GM12874 (cell line): ENCODE results near the gene MVB12A.

Source experiments
- CTCF ChIP-seq: IDR thresholded peaks from 2 replicates; pipeline ENCODE4 v1.5.1; 2011; ENCODE audit warnings: low read depth, mild to moderate bottlenecking, control low read depth, low read length, moderate library complexity; ENCODE audit not compliant: insufficient read depth

The MVB12A gene

GRCh38 chr19:17435218-17435617, 15.4 kb downstream of the MVB12A start:
- TF ChIP-seq CTCF, result no peak

DNA sequence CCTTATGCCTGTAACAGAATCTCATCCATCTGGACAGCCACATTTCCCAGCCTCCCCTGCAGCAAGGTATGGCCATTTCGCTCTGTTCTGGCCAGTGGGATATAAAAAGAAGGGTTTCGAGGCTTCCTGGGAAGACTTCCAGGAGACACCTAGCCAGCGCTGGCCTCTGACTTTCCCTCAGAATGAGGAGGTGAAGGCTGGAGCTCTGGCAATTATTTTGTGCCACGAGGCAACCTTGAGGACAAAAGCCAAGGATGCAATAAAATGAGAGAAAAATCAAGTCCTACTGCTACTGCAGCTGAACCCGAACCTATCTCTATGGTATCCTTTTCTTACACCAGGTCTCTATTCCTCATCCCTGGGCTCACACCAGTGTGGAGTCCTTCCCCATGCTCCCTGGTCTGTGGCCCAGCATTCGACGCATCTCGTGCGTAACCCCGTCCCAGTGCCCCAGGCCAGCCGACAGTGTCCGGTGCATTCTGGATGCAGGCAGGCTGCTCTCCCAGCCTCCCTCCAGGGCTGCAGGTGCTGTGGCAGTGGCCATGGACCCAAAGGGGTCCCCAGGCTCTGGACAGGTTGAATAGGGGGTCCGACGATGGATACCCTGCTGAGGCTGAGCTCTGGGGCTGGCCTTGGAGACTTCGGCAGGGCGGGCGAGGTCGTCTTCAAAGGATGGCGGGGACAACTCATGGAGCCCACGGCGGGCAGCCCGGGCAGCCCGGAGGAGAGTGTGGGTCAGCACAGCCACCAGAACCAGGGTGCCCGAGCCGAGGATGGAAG, 16.4 kb downstream of the MVB12A start:
- no peak for TF ChIP-seq CTCF

DNA sequence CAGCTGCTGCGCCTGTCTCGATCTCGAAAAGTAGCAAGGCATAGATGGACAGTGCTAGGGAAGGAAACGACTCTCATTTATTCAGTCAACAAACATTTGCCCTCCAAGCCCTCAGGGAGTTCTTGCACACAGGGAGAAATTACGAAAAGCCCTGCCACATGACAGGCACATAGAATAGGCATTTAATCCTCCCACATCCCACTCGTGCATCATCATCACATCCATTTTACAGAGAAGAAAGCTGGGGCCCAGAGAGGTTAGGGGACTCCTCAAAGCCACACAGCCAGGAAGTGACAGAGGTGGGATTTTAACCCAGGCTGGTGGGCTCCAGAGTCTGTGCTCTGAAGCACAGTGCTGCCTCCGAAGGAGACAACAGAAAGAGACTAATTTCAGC, 17.0 kb downstream of the MVB12A start:
- no peak for TF ChIP-seq CTCF

GRCh38 chr19:17441241-17442021, 21.6 kb downstream of the MVB12A start:
- peak; percentile 55 for TF ChIP-seq CTCF

GRCh38 chr19:17445526-17446165, 25.8 kb downstream of the MVB12A start:
- no peak for TF ChIP-seq CTCF

DNA sequence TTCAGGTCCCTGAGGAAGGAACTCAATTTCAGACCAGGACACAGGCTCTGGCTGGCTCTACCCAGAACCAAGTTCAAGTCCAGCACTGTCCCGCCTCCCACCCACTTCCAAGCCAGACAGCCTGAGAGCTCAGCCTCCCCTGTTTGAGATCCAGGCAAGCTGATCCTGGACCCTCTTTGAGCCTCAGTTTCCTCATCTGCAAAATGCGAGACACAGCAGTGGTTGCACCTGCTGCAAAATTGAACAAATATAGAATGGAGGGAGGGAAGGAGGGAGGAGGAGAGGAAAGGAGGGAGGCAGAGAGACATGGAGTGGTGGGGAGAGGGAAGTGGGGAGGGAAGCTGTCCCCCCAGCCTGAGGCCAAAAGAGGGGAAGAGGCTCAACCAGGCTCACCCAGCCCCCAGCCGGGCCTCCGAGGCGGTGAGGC, 27.9 kb downstream of the MVB12A start:
- TF ChIP-seq CTCF, result no peak

DNA sequence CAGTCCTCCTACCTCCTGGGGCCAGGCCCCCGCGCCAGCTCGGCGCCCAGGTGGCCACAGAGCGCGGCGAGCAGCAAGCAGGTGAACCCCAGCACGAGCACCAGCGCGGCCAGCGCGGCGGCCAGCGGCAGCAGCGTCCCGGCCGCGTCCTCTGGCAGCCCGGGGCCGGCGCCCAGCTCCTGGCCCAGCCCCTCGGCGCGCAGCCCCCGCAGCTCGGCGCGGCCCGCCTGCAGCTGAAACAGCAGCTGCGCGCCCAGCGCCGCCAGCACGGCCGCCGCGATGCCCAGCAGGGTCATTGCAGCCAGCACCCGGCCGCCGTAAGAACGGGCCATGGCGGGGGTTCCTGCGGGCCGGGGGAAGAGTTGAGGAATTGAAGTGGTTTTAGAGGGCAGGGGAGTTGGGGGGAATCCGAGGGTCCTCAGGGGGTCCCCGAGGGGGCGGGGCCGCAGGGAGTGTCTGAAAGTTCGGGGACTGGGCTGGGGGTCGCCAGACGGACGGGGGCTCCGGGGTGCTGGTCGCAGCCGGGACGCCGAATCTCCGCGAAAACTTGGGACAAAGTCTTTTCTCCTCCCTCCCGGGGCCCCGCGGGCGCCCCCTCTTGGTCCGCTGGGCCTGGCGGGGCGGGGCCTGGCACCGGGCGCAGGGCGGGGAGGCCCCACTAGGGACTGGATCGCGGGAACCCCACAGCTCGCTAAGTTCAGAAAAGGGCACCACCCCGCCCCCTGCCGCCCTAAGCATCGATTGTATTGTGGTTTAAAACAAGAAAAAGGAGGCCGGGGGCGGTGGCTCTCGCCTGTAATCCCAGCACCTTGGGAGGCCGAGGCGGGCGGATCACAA, 28.5 kb downstream of the MVB12A start, which contains the start of gene TMEM221:
TSS of gene TMEM221 (minus strand) at position 538 of the 837 bp plus-strand sequence. CDS start at position 332, 206 bp downstream.
- TF ChIP-seq CTCF, result peak; percentile 56
